Measurements from ENCODE around the gene SORCS2.

DNA sequence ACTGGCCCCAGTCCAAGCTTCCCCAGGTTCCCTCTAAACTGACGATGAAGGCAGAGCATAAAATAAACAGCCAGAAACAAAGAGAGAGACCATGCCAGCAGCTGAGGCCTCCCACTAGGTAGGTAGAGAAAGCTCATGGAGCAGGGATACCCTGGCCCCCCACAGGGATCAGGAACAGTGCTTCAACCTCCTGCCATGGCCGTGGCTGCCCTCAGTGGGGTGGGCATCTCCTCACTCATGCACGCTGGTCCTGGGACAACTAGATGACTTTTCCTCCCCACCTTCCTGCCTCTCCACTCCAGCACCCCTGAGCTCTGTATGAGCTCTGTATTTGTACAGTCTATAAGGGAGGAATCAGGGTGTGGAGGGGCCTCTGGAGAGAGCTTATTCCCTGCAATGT lies 360.1 kb downstream of the SORCS2 start:
- no peak for TF ChIP-seq POLR2AphosphoS5 (IDR thresholded peaks at IDR 0.05)
- TF ChIP-seq CTCF (IDR thresholded peaks at IDR 0.05) = no peak
